ENCODE measurements around the gene PPP6R3. TPM values are rescaled to one million over a fixed set of nuclear protein-coding genes. Genes with fewer than 3 reads are reported as not detected.

PPP6R3 gene
- polyA plus RNA-seq, 2 donors, result 23.0 to 24.8 TPM

DNA sequence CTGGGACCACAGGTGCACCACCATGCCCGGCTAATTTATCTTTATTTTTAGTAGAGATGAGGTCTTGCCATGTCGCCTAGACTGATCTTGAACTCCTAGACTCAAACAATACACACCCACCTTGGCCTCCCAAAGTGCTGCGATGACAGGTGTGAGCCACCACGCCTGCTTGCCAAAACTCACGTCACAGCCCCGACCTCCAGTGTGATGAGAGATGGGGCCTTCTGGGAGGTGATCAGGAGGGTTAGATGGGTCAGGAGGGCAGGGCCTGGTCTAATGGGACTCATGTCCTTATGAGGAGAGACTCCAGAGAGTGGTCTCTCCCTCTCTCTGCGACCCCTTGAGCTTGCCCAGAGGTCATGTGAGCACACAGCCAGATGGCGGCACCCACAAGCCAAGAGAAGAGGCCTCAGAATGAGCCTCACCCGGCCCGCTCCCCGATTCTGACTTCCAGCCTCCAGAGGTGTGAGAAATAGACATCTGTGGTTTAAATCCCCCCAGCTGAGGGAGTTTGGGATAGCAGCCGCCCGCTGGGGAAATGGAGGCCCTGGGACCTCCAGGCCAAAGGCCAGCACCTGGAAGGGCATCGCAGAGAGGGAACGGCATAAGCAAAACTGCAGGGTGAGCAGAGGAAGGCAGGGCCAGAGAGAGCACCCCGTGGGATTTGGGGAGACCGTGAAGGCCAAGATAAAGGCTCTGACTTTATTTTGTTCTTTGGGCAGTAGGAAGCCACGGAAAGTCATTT, 199.7 kb downstream of the PPP6R3 start:
- Histone ChIP-seq H3K27me3 (ENCODE audit: control insufficient read depth in 1 of 2, insufficient read depth in 2 of 2, low read length in 2 of 2) (no peaks in the 10 kb centered on the region), H3K36me3 (ENCODE audit: control insufficient read depth in 2 of 2, insufficient read depth in 2 of 2, low read length in 1 of 2) (no peaks in the 10 kb centered on the region), H3K27ac (ENCODE audit: low read depth in 2 of 2, low read length in 1 of 2) (no peak overlapping the region), H3K4me3 (ENCODE audit: low read depth in 1 of 2, low read length in 2 of 2) (no peak overlapping the region), H3K9me3 (ENCODE audit: control insufficient read depth in 2 of 2, insufficient read depth in 1 of 2, low read depth in 1 of 2, low read length in 1 of 2) (no peaks in the 10 kb centered on the region), H3K4me1 (ENCODE audit: control insufficient read depth in 2 of 2, insufficient read depth in 2 of 2, low read length in 1 of 2) (no peaks in the 10 kb centered on the region)
- WGBS, 2 donors, result 90 to 93% methylated on average over 18 of the region's 18 CpGs

GRCh38 chr11:68661014-68661413, 200.5 kb downstream of the PPP6R3 start:
- Histone ChIP-seq H3K27ac (ENCODE audit: low read depth in 2 of 2, low read length in 1 of 2) (no peak overlapping the region), H3K4me3 (ENCODE audit: low read depth in 1 of 2, low read length in 2 of 2) (no peak overlapping the region), H3K9me3 (ENCODE audit: control insufficient read depth in 2 of 2, insufficient read depth in 1 of 2, low read depth in 1 of 2, low read length in 1 of 2) (no peaks in the 10 kb centered on the region), H3K27me3 (ENCODE audit: control insufficient read depth in 1 of 2, insufficient read depth in 2 of 2, low read length in 2 of 2) (no peaks in the 10 kb centered on the region), H3K36me3 (ENCODE audit: control insufficient read depth in 2 of 2, insufficient read depth in 2 of 2, low read length in 1 of 2) (no peaks in the 10 kb centered on the region), H3K4me1 (ENCODE audit: control insufficient read depth in 2 of 2, insufficient read depth in 2 of 2, low read length in 1 of 2) (no peaks in the 10 kb centered on the region)
- WGBS, 2 donors, result 77 to 84% methylated on average over 15 of the region's 15 CpGs

GRCh38 chr11:68661697-68662603, 201.4 kb downstream of the PPP6R3 start:
- Histone ChIP-seq H3K36me3 (ENCODE audit: control insufficient read depth in 2 of 2, insufficient read depth in 2 of 2, low read length in 1 of 2) (no peaks in the 10 kb centered on the region), H3K27me3 (ENCODE audit: control insufficient read depth in 1 of 2, insufficient read depth in 2 of 2, low read length in 2 of 2) (no peaks in the 10 kb centered on the region), H3K9me3 (ENCODE audit: control insufficient read depth in 2 of 2, insufficient read depth in 1 of 2, low read depth in 1 of 2, low read length in 1 of 2) (no peaks in the 10 kb centered on the region), H3K4me1 (ENCODE audit: control insufficient read depth in 2 of 2, insufficient read depth in 2 of 2, low read length in 1 of 2) (no peaks in the 10 kb centered on the region), H3K4me3 (ENCODE audit: low read depth in 1 of 2, low read length in 2 of 2) (no peak overlapping the region), H3K27ac (ENCODE audit: low read depth in 2 of 2, low read length in 1 of 2) (no peak overlapping the region)
- 76 to 85% methylated on average over 18 of the region's 18 CpGs for WGBS, 2 donors

- H3K36me3 ChIP-seq (ENCODE audit: control insufficient read depth in 2 of 2, insufficient read depth in 2 of 2, low read length in 1 of 2), result no peaks in the 10 kb centered on the region
- H3K9me3 ChIP-seq (ENCODE audit: control insufficient read depth in 2 of 2, insufficient read depth in 1 of 2, low read depth in 1 of 2, low read length in 1 of 2), result no peaks in the 10 kb centered on the region
- 86% methylated on average over 18 of the region's 18 CpGs for WGBS, 2 donors
- H3K4me3 ChIP-seq (ENCODE audit: low read depth in 1 of 2, low read length in 2 of 2), result no peak overlapping the region
- H3K4me1 ChIP-seq (ENCODE audit: control insufficient read depth in 2 of 2, insufficient read depth in 2 of 2, low read length in 1 of 2), result no peaks in the 10 kb centered on the region
- no peak overlapping the region for H3K27ac ChIP-seq (ENCODE audit: low read depth in 2 of 2, low read length in 1 of 2)
- H3K27me3 ChIP-seq (ENCODE audit: control insufficient read depth in 1 of 2, insufficient read depth in 2 of 2, low read length in 2 of 2), result no peaks in the 10 kb centered on the region
Observed at GRCh38 chr11:68663482-68664010, 203.0 kb downstream of the PPP6R3 start.

DNA sequence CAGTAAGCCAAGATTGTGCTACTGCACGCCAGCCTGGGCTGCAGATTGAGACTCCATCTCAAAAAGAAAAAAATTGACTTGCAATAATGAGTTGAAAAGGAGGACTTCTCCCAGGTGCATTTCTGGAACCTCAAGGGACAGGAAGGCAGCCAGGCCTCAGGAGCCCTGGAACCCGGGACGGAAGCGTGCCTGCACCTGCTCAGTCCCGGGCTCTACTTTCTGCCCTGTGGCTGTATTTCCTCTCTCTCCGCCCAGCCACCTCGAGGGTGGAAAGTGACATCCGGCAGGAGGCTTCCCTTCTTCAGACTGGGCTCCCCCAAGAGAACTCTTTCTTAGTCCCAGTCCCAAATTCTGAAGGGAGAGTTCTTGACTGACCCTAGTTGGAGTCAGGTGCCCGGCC, 203.6 kb downstream of the PPP6R3 start:
- Histone ChIP-seq H3K9me3 (ENCODE audit: control insufficient read depth in 2 of 2, insufficient read depth in 1 of 2, low read depth in 1 of 2, low read length in 1 of 2) (no peaks in the 10 kb centered on the region), H3K27me3 (ENCODE audit: control insufficient read depth in 1 of 2, insufficient read depth in 2 of 2, low read length in 2 of 2) (no peaks in the 10 kb centered on the region), H3K36me3 (ENCODE audit: control insufficient read depth in 2 of 2, insufficient read depth in 2 of 2, low read length in 1 of 2) (no peaks in the 10 kb centered on the region), H3K4me1 (ENCODE audit: control insufficient read depth in 2 of 2, insufficient read depth in 2 of 2, low read length in 1 of 2) (no peaks in the 10 kb centered on the region), H3K27ac (ENCODE audit: low read depth in 2 of 2, low read length in 1 of 2) (no peak overlapping the region), H3K4me3 (ENCODE audit: low read depth in 1 of 2, low read length in 2 of 2) (no peak overlapping the region)
- WGBS, 2 donors, result 72 to 81% methylated on average over 9 of the region's 9 CpGs

GRCh38 chr11:68664906-68665305, 204.4 kb downstream of the PPP6R3 start:
- H3K27ac ChIP-seq (ENCODE audit: low read depth in 2 of 2, low read length in 1 of 2), result no peak overlapping the region
- WGBS, 2 donors, result 93 to 94% methylated on average over 7 of the region's 7 CpGs
- no peaks in the 10 kb centered on the region for H3K4me1 ChIP-seq (ENCODE audit: control insufficient read depth in 2 of 2, insufficient read depth in 2 of 2, low read length in 1 of 2)
- no peak overlapping the region for H3K4me3 ChIP-seq (ENCODE audit: low read depth in 1 of 2, low read length in 2 of 2)
- H3K36me3 ChIP-seq (ENCODE audit: control insufficient read depth in 2 of 2, insufficient read depth in 2 of 2, low read length in 1 of 2), result no peaks in the 10 kb centered on the region
- H3K9me3 ChIP-seq (ENCODE audit: control insufficient read depth in 2 of 2, insufficient read depth in 1 of 2, low read depth in 1 of 2, low read length in 1 of 2), result no peaks in the 10 kb centered on the region
- no peaks in the 10 kb centered on the region for H3K27me3 ChIP-seq (ENCODE audit: control insufficient read depth in 1 of 2, insufficient read depth in 2 of 2, low read length in 2 of 2)

Other genes with a start within 250 kb of the PPP6R3 start
- 10 to 100 TPM; 12.7 to 16.8 TPM for gene KMT5B, start 247.5 kb upstream of the PPP6R3 start, polyA plus RNA-seq
- 10 to 100 TPM in 1 of 2 donors, 1 to 10 TPM in 1; 8.9 to 13.4 TPM for gene C11orf24, start 188.8 kb upstream of the PPP6R3 start, polyA plus RNA-seq
- 10 to 100 TPM; 16.0 to 24.5 TPM for gene LRP5, start 148.2 kb upstream of the PPP6R3 start, polyA plus RNA-seq
- under 1 TPM; 0.12 to 0.46 TPM for gene GAL, start 223.8 kb downstream of the PPP6R3 start, polyA plus RNA-seq